Brain microvascular endothelial cell (primary cell): ENCODE results near the gene DNASE1L2.

ENCODE experiments used
- DNase-seq: peaks from one replicate; pipeline ENCODE4 v3.0.0-alpha.2; 2020
- H3K27ac ChIP-seq: fragments of 250-450 bp; sonication (Bioruptor Pico); 2 replicates; pipeline ENCODE4 v1.5.1; 2020; ENCODE audit warnings: mild to moderate bottlenecking, moderate library complexity
- H3K27me3 ChIP-seq: fragments of 250-450 bp; sonication (Bioruptor Pico); replicated peaks from 2 replicates; pipeline ENCODE4 v1.5.1; 2020; ENCODE audit warnings: mild to moderate bottlenecking
- H3K36me3 ChIP-seq: fragments of 250-450 bp; sonication (Bioruptor Pico); replicated peaks from 2 replicates; pipeline ENCODE4 v1.5.1; 2020; ENCODE audit warnings: mild to moderate bottlenecking
- H3K4me3 ChIP-seq: 2 replicates; pipeline ENCODE4 v1.5.1; 2011; ENCODE audit warnings: low read depth, mild to moderate bottlenecking, control low read depth, low read length, moderate library complexity
- CTCF ChIP-seq: IDR thresholded peaks from 2 replicates; pipeline ENCODE4 v1.5.1; 2011; ENCODE audit warnings: low read depth, mild to moderate bottlenecking, moderate library complexity, low read length, control low read depth, inconsistent platforms; ENCODE audit errors: missing control alignments
- in situ Hi-C: cut with HindIII; loops from 2 replicates; pipeline ENCODE4 v1.10.0; 2017; ENCODE audit warnings: low sequenced_read_pairs, low pct_ligation_motif_present

Gene DNASE1L2

GRCh38 chr16:2212362-2213324 is 23.6 kb upstream of the DNASE1L2 start:
- DNase-seq, result no peak
- Histone ChIP-seq H3K36me3 (peaks cover 19% of the 10 kb centered on the region), H3K27ac (no peak overlapping the region), H3K4me3 (peak overlapping the region; percentile 68), H3K27me3 (no peaks in the 10 kb centered on the region)
- TF ChIP-seq CTCF, result no peak
- in situ Hi-C loops, result no loop called here

GRCh38 chr16:2213817-2214718 is 22.2 kb upstream of the DNASE1L2 start:
- Histone ChIP-seq H3K4me3 (peak overlapping the region; percentile 68), H3K36me3 (peaks cover 6% of the 10 kb centered on the region), H3K27ac (peak overlapping the region; percentile 72), H3K27me3 (no peaks in the 10 kb centered on the region)
- in situ Hi-C loops, result no loop called here
- DNase-seq, result no peak
- peak; percentile 8 for TF ChIP-seq CTCF

GRCh38 chr16:2214719-2214968 is 21.6 kb upstream of the DNASE1L2 start, which contains the start of gene PGP:
TSS of gene PGP (minus strand) at chr16:2214840. CDS start at chr16:2214777, 63 bp downstream.
- Histone ChIP-seq H3K4me3 (peak within 1 kb of the TSS; percentile 74), H3K36me3 (no peaks in the 10 kb centered on the region), H3K27ac (peak within 1 kb of the TSS; percentile 85), H3K27me3 (no peaks in the 10 kb centered on the region)
- no peak for DNase-seq
- no peak for TF ChIP-seq CTCF
- in situ Hi-C loops, result no loop called here

DNA sequence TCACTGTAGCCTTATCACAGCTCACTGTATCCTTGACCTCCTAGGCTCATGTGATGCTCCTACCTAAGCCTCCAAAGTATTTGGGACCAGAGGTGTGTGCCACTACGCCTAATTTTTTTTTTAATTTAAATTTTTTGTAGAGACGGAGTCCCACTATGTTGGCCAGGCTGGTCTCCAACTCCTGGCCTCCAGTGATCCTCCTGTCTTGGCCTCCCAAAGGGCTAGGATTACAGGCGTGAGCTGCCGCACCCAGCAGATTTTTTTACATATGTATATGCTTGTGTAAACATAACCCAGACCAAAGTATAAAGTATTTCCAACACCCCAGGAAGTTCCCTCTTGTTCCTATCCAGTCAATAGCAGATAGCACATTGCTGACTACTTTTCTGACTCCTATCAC is 19.9 kb upstream of the DNASE1L2 start:
- no peak for DNase-seq
- in situ Hi-C loops, result no loop called here
- no peak for TF ChIP-seq CTCF
- Histone ChIP-seq H3K36me3 (no peaks in the 10 kb centered on the region), H3K4me3 (no peak overlapping the region), H3K27ac (no peak overlapping the region), H3K27me3 (no peaks in the 10 kb centered on the region)

DNA sequence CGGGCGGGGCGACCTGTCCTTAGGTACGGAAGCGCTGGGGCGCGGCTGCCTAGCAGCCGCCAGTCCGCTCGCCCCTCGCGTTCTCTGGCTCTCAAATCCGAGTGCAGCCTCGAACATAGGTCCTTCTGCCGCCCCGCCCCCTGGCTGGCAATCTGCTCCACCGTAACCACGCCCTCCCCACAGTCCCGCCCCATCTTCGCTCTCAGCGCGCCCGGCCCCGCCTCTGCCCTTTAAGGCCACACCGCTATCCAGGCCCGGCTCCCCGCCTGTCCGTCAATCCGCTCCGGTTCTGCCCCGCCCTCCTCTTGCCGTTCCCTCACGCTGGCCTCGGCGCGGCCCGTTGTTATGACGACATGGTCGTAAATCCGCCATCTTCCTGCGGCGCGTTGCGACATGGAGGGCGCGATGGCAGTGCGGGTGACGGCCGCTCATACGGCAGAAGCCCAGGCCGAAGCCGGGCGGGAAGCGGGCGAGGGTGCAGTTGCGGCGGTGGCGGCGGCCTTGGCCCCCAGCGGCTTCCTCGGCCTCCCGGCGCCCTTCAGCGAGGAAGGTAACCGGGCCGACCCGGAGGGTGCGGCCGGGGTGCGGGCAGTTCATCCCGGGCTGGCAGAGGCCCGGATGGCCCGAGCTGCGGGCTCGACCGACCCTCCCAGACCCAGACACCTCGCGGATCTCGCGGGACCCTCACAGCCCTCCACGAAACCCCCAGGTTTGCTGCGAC is 12.9 kb upstream of the DNASE1L2 start, which contains the start of gene E4F1:
TSS of gene E4F1 (plus strand) at position 371 of the 721 bp plus-strand sequence. CDS start at position 394, 23 bp downstream.
- TF ChIP-seq CTCF, result no peak
- in situ Hi-C loops, result no loop called here

More for the DNA sequence above, 12.9 kb upstream of the DNASE1L2 start, which contains the start of gene E4F1:
- peak; percentile 99 for DNase-seq
- Histone ChIP-seq H3K4me3 (peak within 1 kb of the TSS; percentile 91), H3K27me3 (no peaks in the 10 kb centered on the region), H3K27ac (peak within 1 kb of the TSS; percentile 69), H3K36me3 (peaks cover under 1% of the 10 kb centered on the region)
